NCI-H1092 treated with DMSO at 0.1 percent for 48 hours (cell line): ENCODE results near the gene TRAF1.
A peak's percentile ranks its signal among the peaks of the same experiment; 100 is the strongest.

Experiments used
- DNase-seq: peaks from one replicate; lab custom pipeline; 2025; lab: John Stamatoyannopoulos, UW

Gene TRAF1

GRCh38 chr9:120890320-120891244 lies 36.0 kb downstream of the TRAF1 start:
- no peak for DNase-seq

- DNase-seq, result peak; percentile 36
These were observed 36.9 kb downstream of the TRAF1 start for GRCh38 chr9:120889606-120890271.

GRCh38 chr9:120888626-120889025 lies 38.0 kb downstream of the TRAF1 start:
- DNase-seq, result no peak

- DNase-seq, result no peak
These were observed 40.1 kb downstream of the TRAF1 start for GRCh38 chr9:120886490-120886967.

GRCh38 chr9:120885958-120886357 lies 40.6 kb downstream of the TRAF1 start:
- no peak for DNase-seq

GRCh38 chr9:120885457-120885856 lies 41.1 kb downstream of the TRAF1 start:
- DNase-seq, result no peak

GRCh38 chr9:120883608-120883996 lies 43.0 kb downstream of the TRAF1 start:
- DNase-seq, result no peak

- no peak for DNase-seq
These were observed 43.5 kb downstream of the TRAF1 start for GRCh38 chr9:120882935-120883607.

GRCh38 chr9:120879446-120879845 lies 47.1 kb downstream of the TRAF1 start:
- DNase-seq, result no peak

GRCh38 chr9:120878188-120879130 lies 48.1 kb downstream of the TRAF1 start:
- peak; percentile 32 for DNase-seq

- DNase-seq, result peak; percentile 75
These were observed 49.1 kb downstream of the TRAF1 start for GRCh38 chr9:120877276-120878034.

GRCh38 chr9:120876842-120877240 lies 49.8 kb downstream of the TRAF1 start, which contains the start of gene PHF19:
Gene PHF19, minus strand, starts transcription at chr9:120877188. Its CDS starts 2,447 bp downstream, at chr9:120874741.
- peak; percentile 51 for DNase-seq

GRCh38 chr9:120875954-120876841 lies 50.4 kb downstream of the TRAF1 start:
- DNase-seq, result peak; percentile 90

GRCh38 chr9:120875643-120875953 lies 51.0 kb downstream of the TRAF1 start:
- no peak for DNase-seq

- no peak for DNase-seq
These were observed 51.4 kb downstream of the TRAF1 start for GRCh38 chr9:120875195-120875565.

- DNase-seq, result no peak
These were observed 52.1 kb downstream of the TRAF1 start for GRCh38 chr9:120874226-120875194.

GRCh38 chr9:120873512-120873911 lies 53.1 kb downstream of the TRAF1 start:
- DNase-seq, result no peak

- no peak for DNase-seq
These were observed 53.6 kb downstream of the TRAF1 start for GRCh38 chr9:120872791-120873502.
